HepG2 (cell line): ENCODE measurements around the gene POFUT2. TPM values are rescaled to one million over a fixed set of nuclear protein-coding genes. Genes with fewer than 3 reads are reported as not detected.

Experiments
- CBFB ChIP-seq: sonication (generic); formaldehyde crosslinking; IDR thresholded peaks from 2 replicates; pipeline ENCODE4 v1.4.0; 2020; ENCODE audit warnings: missing genetic modification reagents
- FIP1L1 ChIP-seq: fragments of 200-400 bp; formaldehyde crosslinking; IDR thresholded peaks from 2 replicates; pipeline ENCODE4 v1.6.1; 2018; ENCODE audit warnings: low read depth, mild to moderate bottlenecking, low read length, moderate library complexity, borderline replicate concordance; ENCODE audit not compliant: insufficient read depth
- GRHL1 ChIP-seq: sonication (generic); formaldehyde crosslinking; conservative IDR thresholded peaks from 2 replicates; pipeline ENCODE4 v1.8.0; 2022; ENCODE audit warnings: missing genetic modification reagents
- HMGXB4 ChIP-seq, 2 experiments: sonication (generic) in 1 of 2; formaldehyde crosslinking in 1 of 2; IDR thresholded peaks; 2 replicates each; pipeline versions ENCODE4 v1.4.0 to v1.6.1; 2018 to 2020; ENCODE audit warnings: missing genetic modification reagents in 2 of 2, borderline replicate concordance in 1 of 2, low read depth in 1 of 2, mild to moderate bottlenecking in 1 of 2, missing biosample characterization in 1 of 2
- ISL2 ChIP-seq: sonication (generic); formaldehyde crosslinking; IDR thresholded peaks from 2 replicates; pipeline ENCODE4 v1.5.0; 2020; ENCODE audit warnings: missing genetic modification reagents
- NFIB ChIP-seq: sonication (generic); formaldehyde crosslinking; IDR thresholded peaks from 2 replicates; pipeline ENCODE4 v1.9.0; 2021; ENCODE audit warnings: missing genetic modification reagents, mild to moderate bottlenecking, borderline replicate concordance
- XBP1 ChIP-seq: sonication (generic); formaldehyde crosslinking; IDR thresholded peaks from 2 replicates; pipeline ENCODE4 v1.5.0; 2020; ENCODE audit warnings: missing genetic modification reagents
- ZFP1 ChIP-seq: IDR thresholded peaks from 2 replicates; pipeline ENCODE4 v1.6.1; 2016
- ZNF407 ChIP-seq: sonication (generic); formaldehyde crosslinking; IDR thresholded peaks from one replicate; pipeline ENCODE4 v1.5.1; 2020; ENCODE audit warnings: mild to moderate bottlenecking, missing genetic modification reagents; ENCODE audit errors: not compliant biosample characterization
- ZNF589 ChIP-seq: sonication (generic); formaldehyde crosslinking; conservative IDR thresholded peaks from 2 replicates; pipeline ENCODE4 v1.8.0; 2022; ENCODE audit warnings: mild to moderate bottlenecking, moderate library complexity, missing genetic modification reagents
- ZNF660 ChIP-seq: sonication (generic); formaldehyde crosslinking; IDR thresholded peaks from 2 replicates; pipeline ENCODE4 v1.5.1; 2020; ENCODE audit warnings: mild to moderate bottlenecking, low read depth, missing genetic modification reagents, borderline replicate concordance
- ZNF703 ChIP-seq: sonication (generic); formaldehyde crosslinking; IDR thresholded peaks from 2 replicates; pipeline ENCODE4 v1.5.1; 2020; ENCODE audit warnings: missing genetic modification reagents, mild to moderate bottlenecking, moderate library complexity, borderline replicate concordance
- ZNF788 ChIP-seq: sonication (generic); formaldehyde crosslinking; IDR thresholded peaks from 2 replicates; pipeline ENCODE4 v1.5.0; 2020; ENCODE audit warnings: mild to moderate bottlenecking, missing genetic modification reagents, borderline replicate concordance
- ZNF883 ChIP-seq: sonication (generic); formaldehyde crosslinking; IDR thresholded peaks from 2 replicates; pipeline ENCODE4 v1.5.1; 2020; ENCODE audit warnings: mild to moderate bottlenecking, missing genetic modification reagents; ENCODE audit errors: not compliant biosample characterization
- polyA plus RNA-seq, 8 experiments: library from polyadenylated mRNA; depleted of rRNA in 3 of 8; stranded (reverse) in 7 of 8; unstranded in 1 of 8; fragments of >200 nt; fragmentation: Illumina TruSeq in 4 of 8; extraction: Trizol in 4 of 8; gene quantifications; 2 replicates each; pipeline versions ENCODE4 v1.2.1 to v1.2.3, GENCODE V29; 2011 to 2016; ENCODE audit warnings: low read depth in 4 of 8, missing spikeins in 1 of 8, mixed read lengths in 1 of 8; ENCODE audit not compliant: insufficient read depth in 1 of 8
- total RNA-seq, 5 experiments: library from RNA; depleted of rRNA; stranded (reverse); fragments of >200 nt; fragmentation: Illumina TruSeq; extraction: Trizol; gene quantifications; 2 replicates each; pipeline ENCODE4 v1.2.3, GENCODE V29; 2016; ENCODE audit warnings: low read depth in 1 of 5

The POFUT2 gene
- total and polyA plus RNA-seq, 2 of the 13 experiments (the other 11 are each of a cell fraction or from before 2014, with no cell fraction given) = 22.8 to 24.0 TPM

GRCh38 chr21:45306832-45307571 lies 19.3 kb upstream of the POFUT2 start (continued):
- TF ChIP-seq ZNF883 = peak; percentile 92
- TF ChIP-seq NFIB (CRISPR knock-in tag) = no peak
- peak; percentile 51 for TF ChIP-seq ZNF407 (CRISPR knock-in tag)
- TF ChIP-seq ZNF589 (CRISPR knock-in tag) = no peak
- TF ChIP-seq ISL2 (CRISPR knock-in tag) = peak; percentile 47; the same call in 1 of the 2 replicates
- TF ChIP-seq ZFP1 (CRISPR knock-in tag) = no peak
- no peak for TF ChIP-seq XBP1 (CRISPR knock-in tag)
- TF ChIP-seq FIP1L1 = peak; percentile 83; the same call in 1 of the 2 replicates
- TF ChIP-seq GRHL1 (CRISPR knock-in tag) = no peak
- TF ChIP-seq CBFB (CRISPR knock-in tag) = no peak
- TF ChIP-seq ZNF703 (CRISPR knock-in tag) = no peak
- no peak for TF ChIP-seq HMGXB4 (CRISPR knock-in tag; IDR thresholded peaks at IDR 0.05; ENCODE audit: borderline replicate concordance in 1 of 2, low read depth in 1 of 2)
- TF ChIP-seq ZNF788 (CRISPR knock-in tag) = peak; percentile 78
- no peak for TF ChIP-seq ZNF660 (CRISPR knock-in tag)
